ENCODE data around the gene HIGD1B.

The HIGD1B gene

DNA sequence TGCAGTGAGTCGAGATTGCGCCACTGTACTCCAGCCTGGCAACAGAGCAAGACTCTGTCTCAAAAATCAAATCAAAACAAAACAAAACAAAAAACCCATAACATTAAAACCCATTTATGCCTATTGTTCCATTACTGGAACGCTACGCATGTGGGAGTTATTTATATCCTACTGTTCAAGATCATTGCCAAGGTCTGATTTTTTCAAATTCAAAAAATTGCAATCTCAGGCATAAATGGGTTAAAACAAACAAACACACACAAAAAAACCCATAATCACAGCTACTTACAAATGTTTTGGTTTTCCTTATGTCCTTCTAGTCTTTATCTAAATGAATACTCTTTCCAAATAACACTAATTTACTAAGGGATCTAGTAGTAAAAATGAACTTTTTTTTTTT, 35.4 kb upstream of the HIGD1B start:
- TF ChIP-seq, protein P1, sequence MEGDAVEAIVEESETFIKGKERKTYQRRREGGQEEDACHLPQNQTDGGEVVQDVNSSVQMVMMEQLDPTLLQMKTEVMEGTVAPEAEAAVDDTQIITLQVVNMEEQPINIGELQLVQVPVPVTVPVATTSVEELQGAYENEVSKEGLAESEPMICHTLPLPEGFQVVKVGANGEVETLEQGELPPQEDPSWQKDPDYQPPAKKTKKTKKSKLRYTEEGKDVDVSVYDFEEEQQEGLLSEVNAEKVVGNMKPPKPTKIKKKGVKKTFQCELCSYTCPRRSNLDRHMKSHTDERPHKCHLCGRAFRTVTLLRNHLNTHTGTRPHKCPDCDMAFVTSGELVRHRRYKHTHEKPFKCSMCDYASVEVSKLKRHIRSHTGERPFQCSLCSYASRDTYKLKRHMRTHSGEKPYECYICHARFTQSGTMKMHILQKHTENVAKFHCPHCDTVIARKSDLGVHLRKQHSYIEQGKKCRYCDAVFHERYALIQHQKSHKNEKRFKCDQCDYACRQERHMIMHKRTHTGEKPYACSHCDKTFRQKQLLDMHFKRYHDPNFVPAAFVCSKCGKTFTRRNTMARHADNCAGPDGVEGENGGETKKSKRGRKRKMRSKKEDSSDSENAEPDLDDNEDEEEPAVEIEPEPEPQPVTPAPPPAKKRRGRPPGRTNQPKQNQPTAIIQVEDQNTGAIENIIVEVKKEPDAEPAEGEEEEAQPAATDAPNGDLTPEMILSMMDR (IDR thresholded peaks at IDR 0.05) = no peak

DNA sequence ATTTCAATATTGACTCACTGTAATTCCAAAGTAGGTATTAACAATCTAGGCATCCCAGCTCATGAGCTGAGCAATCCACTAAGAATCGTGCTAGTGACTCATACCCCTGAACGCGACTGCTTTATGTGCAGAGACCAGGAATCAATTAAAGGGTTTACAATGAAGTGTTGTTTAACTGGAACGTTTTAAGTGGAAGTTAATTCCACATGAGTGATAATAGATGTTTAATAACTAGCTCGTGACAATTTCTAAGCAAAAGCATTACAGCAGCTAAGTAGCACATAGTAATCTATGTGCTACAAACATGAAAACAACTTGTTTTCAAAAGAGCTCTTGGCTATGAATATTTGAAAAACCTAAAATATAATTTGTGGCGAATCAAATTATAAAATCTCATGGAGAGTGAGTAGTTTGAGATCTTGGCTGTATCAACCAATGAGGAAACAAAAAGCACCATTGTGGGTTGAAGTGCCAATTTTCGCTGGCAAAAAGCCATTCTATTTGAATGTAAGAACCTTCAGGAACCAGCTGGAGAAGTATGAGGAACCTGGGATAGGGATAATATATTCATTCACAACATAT, 27.0 kb upstream of the HIGD1B start:
- TF ChIP-seq, protein P1 (IDR thresholded peaks at IDR 0.05) = no peak

DNA sequence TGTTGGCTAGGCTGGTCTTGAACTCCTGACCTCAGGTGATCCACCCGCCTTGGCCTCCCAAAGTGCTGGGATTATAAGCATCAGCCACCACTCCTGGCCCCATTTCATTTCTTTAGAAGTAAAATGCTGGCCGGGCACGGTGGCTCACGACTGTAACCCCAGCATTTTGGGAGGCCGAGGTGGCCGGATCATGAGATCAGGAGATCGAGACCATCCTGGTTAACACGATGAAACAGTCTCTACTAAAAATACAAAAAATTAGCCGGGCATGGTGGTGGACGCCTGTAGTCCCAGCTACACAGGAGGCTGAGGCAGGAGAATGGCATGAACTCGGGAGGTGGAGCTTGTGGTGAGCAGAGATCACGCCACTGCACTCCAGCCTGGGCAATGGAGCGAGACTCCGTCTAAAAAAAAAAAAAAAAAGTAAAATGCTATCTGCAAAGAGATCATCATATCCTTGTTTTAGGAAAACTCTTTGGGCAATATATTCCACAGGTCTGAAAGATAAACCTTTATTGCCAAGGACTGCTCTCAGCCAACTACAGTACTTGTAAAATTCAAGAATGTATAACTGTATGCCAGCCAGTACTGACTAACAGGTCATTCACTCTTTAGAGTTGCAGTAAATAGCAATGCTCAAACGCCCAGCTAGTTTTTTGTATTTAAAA, 21.4 kb upstream of the HIGD1B start:
- TF ChIP-seq, protein P1 (IDR thresholded peaks at IDR 0.05) = no peak

DNA sequence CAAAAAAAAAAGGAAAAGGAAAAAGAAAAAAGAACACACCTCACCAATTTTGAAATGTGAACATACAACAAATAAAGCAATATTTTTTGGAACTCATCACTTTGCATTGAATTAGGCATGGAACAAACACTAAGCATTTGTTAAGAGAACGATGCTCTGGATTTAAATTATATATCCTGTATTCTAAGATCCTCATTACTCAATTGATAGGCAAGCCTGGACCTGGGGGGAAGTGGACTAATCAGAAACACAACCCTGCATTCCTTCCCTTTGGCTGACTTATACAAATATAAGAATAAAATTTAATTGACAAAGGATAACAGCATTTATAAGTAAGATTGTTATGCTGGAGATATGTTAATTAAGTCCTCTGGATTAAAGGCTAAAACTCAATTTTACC, 19.8 kb upstream of the HIGD1B start:
- TF ChIP-seq, protein P1 (IDR thresholded peaks at IDR 0.05) = no peak

DNA sequence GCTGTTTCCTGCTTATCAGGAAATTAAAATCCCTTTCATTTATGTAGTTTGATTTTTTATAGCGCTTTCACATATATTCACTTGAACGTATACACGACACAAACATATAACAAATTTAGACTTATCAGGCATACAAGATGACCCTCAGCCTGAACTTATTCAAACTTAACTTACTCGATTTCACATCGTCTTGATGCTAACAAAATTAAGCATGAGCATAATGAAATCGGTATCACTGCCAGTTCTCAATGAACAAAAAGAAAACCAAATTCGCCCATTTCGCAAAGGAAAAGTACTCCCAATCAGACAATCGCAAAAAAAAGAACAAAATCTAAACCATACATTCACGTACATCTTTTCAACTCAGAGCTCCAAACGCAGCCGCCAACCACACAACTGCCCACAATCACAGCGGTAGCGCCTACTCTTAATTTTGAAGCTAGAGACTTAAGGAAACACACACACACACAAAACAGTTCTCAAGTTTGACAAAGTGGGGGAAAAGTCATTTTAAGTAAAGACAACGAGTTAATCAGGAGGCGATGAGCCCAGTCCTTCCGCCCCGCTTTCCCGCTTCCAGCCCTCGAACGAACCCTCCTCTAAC, 18.7 kb upstream of the HIGD1B start:
- TF ChIP-seq, protein P1 (IDR thresholded peaks at IDR 0.05) = no peak

DNA sequence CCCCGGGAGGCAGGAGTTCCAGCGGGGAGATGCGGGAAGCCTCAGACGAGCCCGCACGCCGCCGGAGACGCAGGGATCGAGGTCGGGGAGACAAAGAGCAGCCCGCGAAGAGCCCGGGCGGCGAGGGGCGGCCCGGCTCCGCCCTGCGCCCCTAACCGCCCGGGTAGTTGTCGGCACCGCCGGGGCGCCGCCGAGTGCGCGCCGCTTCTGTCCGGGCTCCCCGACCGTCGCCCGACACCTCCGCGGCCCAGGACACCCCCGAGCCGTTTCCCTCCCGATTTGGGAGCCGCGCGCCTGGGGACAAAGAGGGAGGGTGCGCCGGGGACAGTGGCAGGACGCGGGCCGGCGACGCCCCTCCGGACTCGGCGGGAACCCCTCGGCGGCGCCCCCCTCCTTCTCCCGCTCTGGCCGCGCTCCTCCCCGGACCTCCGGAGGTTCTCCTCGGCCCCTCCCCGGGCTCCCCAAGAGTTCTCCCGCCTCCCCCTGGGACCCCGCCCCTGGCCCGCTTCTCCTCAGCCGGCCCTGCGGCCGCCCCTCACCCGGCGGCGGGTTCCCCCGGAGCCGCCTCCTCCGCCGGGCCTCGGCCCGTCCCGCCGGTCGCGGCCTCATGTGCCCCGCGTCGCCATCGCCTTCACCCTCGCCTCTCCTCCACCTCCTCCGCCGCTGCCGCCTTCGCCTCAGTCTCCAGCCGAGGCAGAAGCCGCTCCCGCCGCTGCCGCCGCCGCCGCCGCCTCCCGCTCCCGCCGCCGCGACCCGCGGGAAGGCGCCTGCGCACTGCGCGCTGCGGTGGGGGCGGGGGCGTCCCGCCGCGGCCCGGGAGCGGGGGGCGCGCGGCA, 17.9 kb upstream of the HIGD1B start, which contains the start of gene GJC1:
TSS of gene GJC1 (minus strand) at position 765 of the 836 bp plus-strand sequence. CDS start 24,470 bp downstream, outside the sequence.
- TF ChIP-seq, protein P1 (IDR thresholded peaks at IDR 0.05) = no peak
